ENCODE data around the gene KCNJ11. TPM values are rescaled to one million over a fixed set of nuclear protein-coding genes. Genes with fewer than 3 reads are reported as not detected.

Gene KCNJ11
- total RNA-seq, 3 donors from 2014 or later: 1.2 to 3.9 (median 1.6) TPM

- TF ChIP-seq, protein P1, sequence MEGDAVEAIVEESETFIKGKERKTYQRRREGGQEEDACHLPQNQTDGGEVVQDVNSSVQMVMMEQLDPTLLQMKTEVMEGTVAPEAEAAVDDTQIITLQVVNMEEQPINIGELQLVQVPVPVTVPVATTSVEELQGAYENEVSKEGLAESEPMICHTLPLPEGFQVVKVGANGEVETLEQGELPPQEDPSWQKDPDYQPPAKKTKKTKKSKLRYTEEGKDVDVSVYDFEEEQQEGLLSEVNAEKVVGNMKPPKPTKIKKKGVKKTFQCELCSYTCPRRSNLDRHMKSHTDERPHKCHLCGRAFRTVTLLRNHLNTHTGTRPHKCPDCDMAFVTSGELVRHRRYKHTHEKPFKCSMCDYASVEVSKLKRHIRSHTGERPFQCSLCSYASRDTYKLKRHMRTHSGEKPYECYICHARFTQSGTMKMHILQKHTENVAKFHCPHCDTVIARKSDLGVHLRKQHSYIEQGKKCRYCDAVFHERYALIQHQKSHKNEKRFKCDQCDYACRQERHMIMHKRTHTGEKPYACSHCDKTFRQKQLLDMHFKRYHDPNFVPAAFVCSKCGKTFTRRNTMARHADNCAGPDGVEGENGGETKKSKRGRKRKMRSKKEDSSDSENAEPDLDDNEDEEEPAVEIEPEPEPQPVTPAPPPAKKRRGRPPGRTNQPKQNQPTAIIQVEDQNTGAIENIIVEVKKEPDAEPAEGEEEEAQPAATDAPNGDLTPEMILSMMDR (IDR thresholded peaks at IDR 0.05): no peak
- no peak for ATAC-seq
- H3K9me3 ChIP-seq: no peaks in the 10 kb centered on the region
- no peaks in the 10 kb centered on the region for H3K4me1 ChIP-seq (ENCODE audit: low read depth)
- no peak overlapping the region for H3K4me3 ChIP-seq
- H3K36me3 ChIP-seq (ENCODE audit: low read depth): no peaks in the 10 kb centered on the region
- intact Hi-C loops (cut with DNase I, micrococcal nuclease): no loop called here
- no peak for DNase-seq
Measured at GRCh38 chr11:17418444-17419081, 30.1 kb upstream of the KCNJ11 start.

DNA sequence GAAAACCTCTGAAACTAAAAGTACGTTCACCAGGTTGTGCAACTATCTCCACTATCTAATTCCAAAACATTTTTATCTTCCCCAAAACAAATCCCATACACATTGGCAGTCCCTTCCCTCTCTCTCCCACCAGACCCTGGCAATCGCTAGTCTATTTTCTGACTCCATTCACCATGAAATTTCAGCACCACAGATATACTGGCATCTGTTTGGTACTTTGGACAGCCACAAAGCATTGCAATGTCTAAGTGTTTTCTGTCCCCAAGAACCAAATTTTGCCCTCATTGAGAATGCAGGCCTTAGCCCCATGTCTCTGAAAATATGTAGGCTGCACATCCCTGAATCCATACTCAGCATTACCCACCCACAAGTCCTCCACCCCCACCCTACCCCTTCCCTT lies 28.0 kb upstream of the KCNJ11 start:
- intact Hi-C loops (cut with DNase I, micrococcal nuclease): no loop called here

GRCh38 chr11:17415523-17416104 lies 27.2 kb upstream of the KCNJ11 start:
- intact Hi-C loops (cut with DNase I, micrococcal nuclease): no loop called here
- Histone ChIP-seq H3K9me3 (no peaks in the 10 kb centered on the region), H3K36me3 (ENCODE audit: low read depth) (no peaks in the 10 kb centered on the region), H3K4me3 (no peak overlapping the region), H3K4me1 (ENCODE audit: low read depth) (peaks cover 4% of the 10 kb centered on the region)
- no peak for ATAC-seq
- peak in 1 of 3 donors; percentile 8 for DNase-seq
- TF ChIP-seq, protein P1 (IDR thresholded peaks at IDR 0.05): no peak

More for the DNA sequence above, 28.0 kb upstream of the KCNJ11 start:
- no peak overlapping the region for H3K4me3 ChIP-seq
- ATAC-seq: no peak
- TF ChIP-seq, protein P1 (IDR thresholded peaks at IDR 0.05): no peak
- no peaks in the 10 kb centered on the region for H3K36me3 ChIP-seq (ENCODE audit: low read depth)
- no peaks in the 10 kb centered on the region for H3K9me3 ChIP-seq
- peaks cover 4% of the 10 kb centered on the region for H3K4me1 ChIP-seq (ENCODE audit: low read depth)
- no peak for DNase-seq

GRCh38 chr11:17414992-17415391 lies 26.5 kb upstream of the KCNJ11 start:
- H3K4me1 ChIP-seq (ENCODE audit: low read depth): peaks cover 4% of the 10 kb centered on the region
- H3K36me3 ChIP-seq (ENCODE audit: low read depth): no peaks in the 10 kb centered on the region
- intact Hi-C loops (cut with DNase I, micrococcal nuclease): no loop called here
- H3K9me3 ChIP-seq: no peaks in the 10 kb centered on the region
- H3K4me3 ChIP-seq: no peak overlapping the region
- peak in 1 of 3 donors; percentile 7 for DNase-seq
- ATAC-seq: no peak
- TF ChIP-seq, protein P1 (IDR thresholded peaks at IDR 0.05): no peak

DNA sequence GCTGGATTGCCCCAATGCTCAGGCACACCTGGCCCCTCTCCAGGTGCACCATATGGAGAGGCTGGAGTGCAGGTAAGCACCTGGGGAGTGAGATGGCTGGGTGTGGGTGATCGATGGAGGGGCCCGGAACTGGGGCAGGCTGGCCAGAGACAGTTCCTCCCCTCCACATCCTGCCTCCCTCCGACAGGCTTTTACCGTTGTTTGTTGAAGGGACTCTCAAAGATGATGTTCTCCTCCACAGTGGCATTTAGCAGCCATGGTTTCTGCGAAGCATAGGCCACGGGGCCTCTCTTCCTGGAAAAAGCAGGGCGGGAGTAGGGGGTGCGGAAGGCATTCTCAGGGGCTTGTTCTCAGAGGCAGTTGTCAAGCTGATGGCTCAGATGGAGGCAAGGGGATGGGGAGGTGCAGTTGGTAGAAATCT lies 25.9 kb upstream of the KCNJ11 start:
- no peaks in the 10 kb centered on the region for H3K36me3 ChIP-seq (ENCODE audit: low read depth)
- no peak overlapping the region for H3K4me3 ChIP-seq
- H3K9me3 ChIP-seq: no peaks in the 10 kb centered on the region
- ATAC-seq (peak; percentile 60), DNase-seq (peak in 2 of 3 donors; percentile 49 to 58)
- H3K4me1 ChIP-seq (ENCODE audit: low read depth): peaks cover 4% of the 10 kb centered on the region
- intact Hi-C loops (cut with DNase I, micrococcal nuclease): no loop called here
- TF ChIP-seq, protein P1 (IDR thresholded peaks at IDR 0.05): no peak

All from mucosa of descending colon (tissue), 3 donors.